Glomerular visceral epithelial cell (primary cell): Measurements from ENCODE around the gene LDLRAP1.
"Not testable (repeated sequence)": the region's sequence is repeated elsewhere in the genome, so short reads cannot be mapped to it uniquely, and the experiment has no call there.

Experiments used
- DNase-seq: peaks from one replicate; pipeline ENCODE4 v3.0.0-alpha.2; 2016; ENCODE audit errors: extremely low spot score

LDLRAP1 gene

DNA sequence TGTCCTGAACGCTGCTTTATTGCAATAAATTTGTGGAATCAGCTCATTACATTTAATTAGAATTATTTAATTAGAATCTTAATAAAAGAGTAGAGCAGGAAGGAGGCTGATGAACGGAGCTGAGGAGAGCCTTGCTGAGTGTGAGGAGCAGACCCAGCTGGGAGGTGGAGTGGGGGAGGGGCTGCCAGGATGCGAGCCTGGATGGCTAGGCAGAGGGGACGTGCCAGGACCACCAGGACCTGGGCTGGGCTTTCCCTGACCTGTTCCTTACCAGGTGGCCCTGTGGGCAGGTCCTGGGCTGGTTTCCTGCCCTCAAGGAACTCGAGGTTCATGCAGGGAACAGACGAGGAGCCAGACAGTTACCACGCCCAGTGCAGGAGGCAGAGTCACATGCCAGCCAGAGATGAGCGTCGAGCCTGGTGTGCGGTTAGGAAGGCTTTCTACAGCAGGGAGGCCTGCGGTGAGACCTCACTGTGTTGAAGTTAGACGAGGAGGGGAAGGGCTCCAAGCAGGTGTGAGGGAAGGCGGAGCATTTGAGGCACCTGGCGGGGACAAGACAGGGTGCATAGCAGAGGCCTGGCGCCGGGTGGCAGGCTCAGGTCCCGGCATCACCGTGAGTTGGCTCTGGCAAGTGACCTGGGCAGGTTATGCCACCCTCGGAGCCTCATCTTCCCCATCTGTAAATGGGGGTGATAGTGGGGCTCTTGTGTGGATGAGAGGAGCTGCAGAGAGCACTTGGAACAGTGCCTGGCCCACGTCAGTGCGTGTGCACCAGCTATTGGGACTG is 33.9 kb downstream of the LDLRAP1 start:
- DNase-seq: no peak

DNA sequence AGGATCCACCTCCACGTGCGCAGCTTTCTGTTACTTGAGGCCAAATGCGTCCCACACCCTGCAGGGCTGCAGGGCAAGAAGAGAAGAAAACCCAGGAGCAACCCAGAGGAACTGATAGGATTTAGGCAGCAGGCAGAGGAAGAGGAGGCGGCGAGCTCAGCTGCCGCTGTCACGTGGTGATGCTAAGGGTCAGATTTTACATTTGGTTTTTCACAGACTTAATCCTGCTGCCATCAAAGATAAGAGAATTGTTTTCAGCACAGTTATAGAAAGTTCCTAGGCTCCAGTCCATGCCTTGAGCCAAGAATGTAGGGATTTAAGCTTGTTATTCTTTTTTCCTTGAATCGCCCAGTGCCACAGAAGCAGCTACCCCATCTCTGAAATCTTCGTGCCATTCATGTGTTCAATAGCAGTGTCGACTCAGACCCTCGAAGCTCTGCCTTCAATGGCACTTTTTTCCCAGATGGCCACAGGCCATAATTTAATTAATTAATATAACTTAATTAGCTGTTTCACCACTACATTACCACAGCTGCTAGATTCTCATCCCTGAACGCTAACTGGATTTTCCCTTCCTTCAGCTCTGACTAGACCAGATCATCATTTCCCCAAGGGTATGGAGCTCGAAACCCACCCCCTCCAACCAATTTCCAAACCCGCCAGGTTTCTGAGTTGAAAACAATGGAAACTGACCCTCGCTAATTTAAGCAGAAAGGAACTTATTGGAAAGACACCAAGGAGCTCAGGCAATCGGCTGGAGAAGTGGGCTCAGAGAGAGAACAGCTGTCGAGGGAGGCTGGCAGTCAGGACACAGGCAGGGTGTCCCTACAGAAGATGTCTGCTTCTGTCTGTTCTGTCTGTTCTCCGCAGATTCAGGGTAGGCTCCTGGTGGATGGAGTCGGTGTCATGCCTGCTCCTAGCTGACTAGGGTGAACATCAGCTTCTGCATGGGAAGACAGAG is 36.2 kb downstream of the LDLRAP1 start:
- no peak for DNase-seq

DNA sequence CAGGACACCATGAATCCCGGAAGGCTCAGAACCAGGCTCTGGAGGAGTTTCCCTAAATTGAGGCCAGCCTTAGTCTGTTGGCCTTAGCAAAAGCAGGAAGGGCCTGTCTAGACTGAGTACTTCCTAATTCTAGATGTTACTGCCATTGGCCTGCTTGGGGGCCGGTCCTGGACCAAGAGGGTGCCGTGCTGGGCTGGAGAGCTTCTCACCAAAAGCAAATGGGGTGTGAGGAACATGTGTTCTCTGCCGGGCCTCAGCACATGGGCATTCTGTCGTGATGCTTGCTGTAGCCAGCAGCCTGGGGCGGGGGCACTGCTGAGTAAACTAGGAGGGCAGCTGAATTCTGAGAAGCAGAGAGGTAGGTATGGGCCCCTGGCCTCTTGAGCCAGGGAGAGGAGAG is 37.5 kb downstream of the LDLRAP1 start:
- DNase-seq: no peak

DNA sequence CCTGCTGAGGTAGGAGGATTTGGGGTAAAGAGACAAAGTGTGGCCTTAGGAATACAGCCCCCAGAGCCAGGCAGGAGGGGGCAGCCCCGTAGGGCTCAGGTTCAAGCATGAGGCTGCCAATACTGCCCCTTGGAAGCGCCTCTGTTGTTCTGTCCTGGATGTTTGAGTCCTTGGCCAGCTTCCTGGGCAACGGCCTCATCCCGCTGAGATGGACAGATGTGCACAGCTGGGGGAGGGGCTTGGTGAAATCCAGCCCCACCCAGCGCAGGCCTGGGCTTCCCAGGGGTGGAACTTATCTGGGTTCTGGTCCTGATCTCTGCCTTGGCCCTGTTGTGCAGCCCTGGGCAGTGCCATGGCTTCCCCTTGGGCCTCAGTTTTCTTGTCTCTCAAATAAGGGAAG is 38.4 kb downstream of the LDLRAP1 start:
- DNase-seq: no peak

DNA sequence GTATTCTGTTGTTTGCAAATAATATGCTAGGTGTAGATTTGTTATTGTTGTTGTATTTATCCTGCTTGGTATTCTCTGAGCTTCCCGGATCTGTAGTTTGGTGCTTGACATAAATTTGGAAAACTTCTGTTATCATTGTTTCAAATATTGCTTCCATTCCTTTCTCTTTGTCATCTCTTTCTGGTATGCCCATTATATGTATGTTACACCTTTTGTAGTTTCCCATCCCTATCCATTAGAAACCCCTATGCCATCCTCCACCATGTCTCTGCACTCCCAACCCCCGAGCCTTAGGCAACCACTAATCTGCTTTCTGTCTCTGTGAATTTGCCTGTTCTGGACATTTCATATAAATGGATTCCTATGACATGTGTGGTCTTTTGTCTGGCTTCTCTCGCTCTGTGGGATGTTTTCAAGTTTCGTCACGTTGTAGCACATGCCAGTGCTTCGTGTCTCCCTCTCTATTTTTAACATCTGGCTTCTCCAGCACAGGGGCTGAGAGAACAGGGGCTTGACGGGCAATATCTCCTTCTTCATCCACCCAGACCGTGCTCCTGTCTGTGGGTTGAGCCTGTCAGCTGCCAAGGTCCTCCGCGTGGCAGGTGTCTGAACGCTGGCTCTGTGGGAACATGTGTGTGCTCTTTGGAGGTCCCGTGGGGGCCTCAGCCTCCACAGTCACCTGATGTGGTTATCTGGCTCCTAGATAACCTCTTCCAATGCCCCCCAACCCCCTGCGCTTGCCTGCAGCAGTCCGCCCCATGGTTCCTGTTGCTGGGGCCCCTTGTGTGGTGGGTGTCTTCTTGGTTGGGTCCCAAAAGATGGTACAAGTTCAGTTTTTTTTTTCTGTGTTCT is 40.3 kb downstream of the LDLRAP1 start:
- no peak for DNase-seq

DNA sequence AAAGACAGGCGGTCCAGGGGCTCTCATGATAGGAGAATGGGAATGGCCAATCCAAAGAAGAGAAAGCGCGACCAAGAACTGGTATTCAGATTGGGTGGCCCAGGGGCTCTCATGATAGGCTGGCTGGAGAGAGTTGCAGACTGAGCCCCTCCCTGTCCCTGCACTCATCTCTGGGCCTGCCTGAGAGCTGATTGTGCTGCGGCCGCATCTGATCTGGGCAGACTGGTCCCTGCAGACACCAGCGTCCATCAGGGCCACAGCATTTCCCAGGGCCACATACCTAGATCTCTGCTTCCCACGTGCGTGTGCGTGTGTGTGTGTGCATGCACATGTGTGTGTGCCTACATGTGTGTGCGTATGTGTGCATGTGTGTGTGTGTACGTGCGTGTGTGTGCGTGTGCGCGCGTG is 42.8 kb downstream of the LDLRAP1 start:
- no peak for DNase-seq

DNA sequence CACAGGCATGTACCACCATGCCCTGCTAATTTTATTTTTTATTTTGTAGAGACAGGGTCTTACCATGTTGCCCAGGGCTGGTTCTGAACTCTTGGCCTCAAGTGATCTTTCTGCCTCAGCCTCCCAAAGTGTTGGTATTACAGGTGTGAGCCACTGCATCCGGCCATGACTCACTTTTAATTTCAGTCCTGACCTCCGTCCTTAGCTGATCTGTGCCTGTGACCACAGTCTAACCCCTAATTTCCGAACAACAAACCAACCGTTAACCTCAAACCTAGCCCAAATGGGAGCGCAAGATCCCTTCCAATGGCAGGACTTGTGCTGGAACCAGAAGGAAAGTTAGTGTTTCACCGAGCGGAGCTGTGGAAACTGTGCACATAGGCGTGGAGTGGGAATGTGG is 43.9 kb downstream of the LDLRAP1 start:
- DNase-seq: no peak

DNA sequence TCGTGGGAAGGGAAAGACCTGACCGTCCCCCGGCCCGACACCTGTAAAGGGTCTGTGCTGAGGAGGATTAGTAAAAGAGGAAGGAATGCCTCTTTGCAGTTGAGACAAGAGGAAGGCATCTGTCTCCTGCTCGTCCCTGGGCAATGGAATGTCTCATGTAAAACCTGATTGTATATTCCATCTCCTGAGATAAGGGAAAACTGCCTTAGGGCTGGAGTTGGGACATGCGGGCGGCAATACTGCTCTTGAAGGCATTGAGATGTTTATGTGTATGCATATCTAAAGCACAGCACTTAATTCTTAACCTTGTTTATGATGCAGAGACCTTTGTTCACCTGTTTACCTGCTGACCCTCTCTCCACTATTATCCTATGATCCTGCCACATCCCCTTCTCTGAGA is 44.8 kb downstream of the LDLRAP1 start:
- not testable (repeated sequence) for DNase-seq

DNA sequence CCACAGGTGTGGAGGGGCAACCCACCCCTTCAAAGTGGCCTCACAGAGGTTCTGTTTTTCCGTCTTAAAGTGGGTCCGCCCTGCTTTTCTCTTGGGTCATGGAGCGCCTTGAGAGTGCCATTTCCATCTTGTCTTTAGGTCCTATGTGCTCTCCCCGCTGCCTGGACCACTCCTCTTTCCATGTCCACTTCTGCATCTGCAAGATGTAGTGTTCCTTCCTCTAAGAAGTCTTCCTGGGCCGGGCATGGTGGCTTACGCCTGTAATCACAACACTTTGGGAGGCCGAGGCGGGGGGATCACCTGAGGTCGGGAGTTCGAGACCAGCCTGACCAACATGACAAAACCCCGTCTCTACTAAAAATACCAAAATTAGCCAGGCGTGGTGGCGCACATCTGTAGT is 45.4 kb downstream of the LDLRAP1 start:
- DNase-seq: not testable (repeated sequence)

DNA sequence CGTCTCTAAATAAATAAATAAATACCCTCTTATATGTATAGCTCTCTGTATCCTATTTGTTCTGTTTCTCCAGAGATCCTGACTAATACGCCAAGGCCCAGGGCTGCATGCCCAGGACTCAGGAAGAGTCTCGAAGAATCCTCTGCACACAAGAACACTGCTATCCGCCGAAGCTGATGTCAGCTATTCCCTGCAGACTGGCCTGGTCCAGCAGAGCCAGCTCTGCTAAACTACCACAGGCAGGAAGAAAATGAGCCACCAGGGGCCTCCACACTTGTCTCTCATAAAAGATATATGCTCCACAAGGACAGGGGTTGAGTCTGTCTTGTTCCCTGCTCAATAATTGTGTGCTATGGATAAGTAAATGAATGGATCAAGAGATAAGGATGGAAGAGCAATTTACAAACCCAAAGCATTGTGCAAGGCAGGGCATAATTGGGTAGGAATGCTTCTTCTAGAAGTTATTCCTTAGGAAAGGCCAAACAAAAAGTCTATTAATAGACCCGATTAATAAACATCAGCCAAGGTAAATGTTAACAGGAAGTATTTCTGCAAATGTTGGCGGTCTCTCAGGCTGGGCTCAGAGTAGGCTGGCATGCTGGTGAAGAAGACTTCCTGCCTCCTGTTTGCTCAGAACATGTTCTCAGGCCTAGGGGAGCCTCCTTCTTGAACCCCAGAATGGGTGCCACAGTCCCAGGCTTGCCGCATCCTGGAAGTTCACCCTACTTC is 46.9 kb downstream of the LDLRAP1 start:
- DNase-seq: no peak

DNA sequence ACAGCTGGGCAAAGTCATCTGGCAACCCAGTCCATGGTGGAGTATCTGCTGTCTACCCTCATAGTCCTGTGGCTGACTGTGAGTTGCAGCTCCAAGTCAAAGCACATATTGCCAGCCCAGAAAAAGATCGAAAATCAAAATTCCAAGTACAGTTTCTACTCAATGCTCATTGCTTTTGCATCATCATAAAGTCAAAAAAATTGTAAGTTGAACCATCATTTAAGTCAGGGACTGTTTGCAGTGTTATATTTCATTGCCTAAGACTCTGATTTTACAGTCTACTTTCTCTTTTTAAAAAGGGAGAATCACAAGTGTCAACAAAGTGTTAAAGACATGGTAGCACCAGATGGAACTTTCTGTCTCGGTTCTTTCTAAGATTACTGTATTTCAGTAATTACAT is 50.5 kb downstream of the LDLRAP1 start:
- DNase-seq: no peak

DNA sequence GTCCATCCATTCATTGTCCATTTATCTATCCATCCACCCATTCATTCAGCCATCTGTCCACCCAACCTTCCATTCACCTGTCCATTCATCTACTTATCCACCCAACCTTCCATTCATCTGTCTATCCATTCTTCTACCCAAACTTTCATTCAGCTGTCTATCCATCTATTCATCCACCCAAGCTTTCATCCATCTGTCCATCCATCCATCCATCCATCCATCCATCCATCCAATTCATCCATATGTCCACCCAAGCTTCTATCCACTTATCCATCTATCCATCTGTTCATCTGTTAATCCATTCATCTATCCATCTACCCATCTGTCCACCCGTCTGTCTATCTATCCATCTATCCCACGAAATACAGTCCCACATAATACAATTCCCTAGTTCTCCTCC is 51.6 kb downstream of the LDLRAP1 start:
- no peak for DNase-seq

DNA sequence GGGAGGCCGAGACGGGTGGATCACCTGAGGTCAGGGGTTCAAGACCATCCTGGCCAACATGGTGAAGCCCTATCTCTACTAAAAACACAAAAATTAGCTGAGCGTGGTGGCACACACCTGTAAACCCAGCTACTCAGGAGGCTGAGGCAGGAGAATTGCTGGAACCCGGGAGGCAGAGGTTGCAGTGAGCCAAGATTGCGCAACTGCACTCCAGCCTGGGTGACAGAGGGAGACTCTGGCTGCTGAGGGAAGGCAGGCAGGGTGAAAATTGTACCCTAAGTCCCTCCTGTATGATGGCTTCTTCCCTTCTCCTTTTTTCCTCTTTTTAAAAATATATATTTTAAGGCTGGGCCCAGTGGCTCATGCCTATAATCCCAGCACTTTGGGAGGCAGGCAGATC is 53.2 kb downstream of the LDLRAP1 start:
- not testable (repeated sequence) for DNase-seq

DNA sequence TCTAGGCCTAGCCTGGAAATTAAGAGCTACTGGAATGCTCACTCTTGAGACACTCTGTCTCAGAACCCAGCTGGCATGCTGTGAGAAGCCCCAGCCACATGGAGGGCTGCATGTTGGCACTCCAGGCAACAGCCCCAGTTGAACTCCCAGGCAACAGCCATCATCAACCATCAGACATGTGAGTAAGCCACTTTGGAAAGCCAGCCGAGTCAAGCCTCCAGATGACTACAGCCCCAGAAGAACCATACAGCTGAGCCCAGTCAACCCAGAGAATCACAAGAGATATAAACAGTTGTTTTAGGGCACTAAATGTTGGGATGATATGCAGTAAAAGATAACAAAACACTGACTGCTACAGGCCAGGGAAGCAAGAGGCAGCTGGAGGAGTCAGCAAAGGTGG is 55.5 kb downstream of the LDLRAP1 start:
- DNase-seq: no peak

DNA sequence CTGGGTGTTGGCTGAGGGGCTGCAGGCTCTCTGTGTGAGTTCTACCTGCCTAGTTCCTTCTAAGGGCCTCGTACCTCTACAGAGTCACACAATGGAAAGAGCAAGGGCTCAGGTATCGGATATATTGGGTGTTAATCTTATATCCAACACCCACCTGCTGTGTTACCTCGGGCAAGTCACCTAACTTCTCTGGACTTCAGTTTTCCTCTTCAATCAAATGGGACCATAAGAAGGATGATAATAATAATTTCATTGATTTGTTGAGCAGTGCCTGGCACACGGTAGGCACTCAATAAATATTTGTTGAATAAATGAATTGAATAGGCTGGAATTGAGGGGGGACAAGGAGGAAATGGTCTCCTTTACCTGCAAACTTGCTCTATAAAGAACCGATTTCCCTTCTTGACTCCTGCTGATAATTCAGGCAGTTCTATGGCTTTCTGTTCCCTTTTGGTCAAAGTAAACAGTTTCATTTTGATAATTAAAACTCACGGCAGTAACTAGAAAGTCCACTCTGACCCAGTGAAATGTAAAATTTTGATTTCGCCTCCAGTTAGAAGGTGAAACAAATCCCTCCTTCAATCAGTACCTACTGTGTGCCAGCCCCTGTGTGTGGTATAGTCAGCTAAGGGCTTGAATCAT is 56.7 kb downstream of the LDLRAP1 start:
- DNase-seq: no peak

DNA sequence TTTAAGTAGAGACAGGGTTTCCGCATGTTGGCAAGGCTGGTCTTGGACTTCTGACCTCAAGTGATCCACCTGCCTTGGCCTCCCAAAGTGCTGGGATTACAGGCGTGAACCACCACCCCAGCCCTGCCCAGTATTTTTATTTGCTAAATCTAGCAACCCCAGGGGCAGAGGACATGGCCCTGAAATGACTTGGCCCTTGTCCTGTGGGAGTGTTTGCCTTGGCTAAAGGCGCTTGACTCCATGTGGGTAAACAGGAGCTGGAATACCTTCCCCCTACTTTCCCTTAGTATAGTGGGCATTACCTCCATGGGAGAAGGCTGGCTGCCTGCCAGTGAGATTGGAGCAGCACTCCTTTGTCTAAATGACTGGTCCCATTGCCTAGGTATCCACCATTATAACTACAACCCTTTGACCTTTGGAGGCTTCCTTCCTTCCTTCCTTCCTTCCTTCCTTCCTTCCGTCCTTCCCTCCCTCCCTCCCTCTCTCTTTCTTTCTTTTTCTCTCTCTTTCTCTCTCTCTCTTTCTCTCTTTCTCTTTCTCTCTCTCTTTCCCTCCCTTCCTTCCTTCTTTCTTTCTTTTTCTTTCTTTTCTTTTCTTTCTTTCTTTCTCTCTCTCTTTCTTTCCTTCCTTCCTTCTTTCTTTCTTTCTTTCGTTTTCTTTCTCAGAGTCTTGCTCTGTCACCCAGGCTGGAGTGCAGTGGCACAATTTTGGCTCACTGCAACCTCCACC is 57.7 kb downstream of the LDLRAP1 start:
- not testable (repeated sequence) for DNase-seq

DNA sequence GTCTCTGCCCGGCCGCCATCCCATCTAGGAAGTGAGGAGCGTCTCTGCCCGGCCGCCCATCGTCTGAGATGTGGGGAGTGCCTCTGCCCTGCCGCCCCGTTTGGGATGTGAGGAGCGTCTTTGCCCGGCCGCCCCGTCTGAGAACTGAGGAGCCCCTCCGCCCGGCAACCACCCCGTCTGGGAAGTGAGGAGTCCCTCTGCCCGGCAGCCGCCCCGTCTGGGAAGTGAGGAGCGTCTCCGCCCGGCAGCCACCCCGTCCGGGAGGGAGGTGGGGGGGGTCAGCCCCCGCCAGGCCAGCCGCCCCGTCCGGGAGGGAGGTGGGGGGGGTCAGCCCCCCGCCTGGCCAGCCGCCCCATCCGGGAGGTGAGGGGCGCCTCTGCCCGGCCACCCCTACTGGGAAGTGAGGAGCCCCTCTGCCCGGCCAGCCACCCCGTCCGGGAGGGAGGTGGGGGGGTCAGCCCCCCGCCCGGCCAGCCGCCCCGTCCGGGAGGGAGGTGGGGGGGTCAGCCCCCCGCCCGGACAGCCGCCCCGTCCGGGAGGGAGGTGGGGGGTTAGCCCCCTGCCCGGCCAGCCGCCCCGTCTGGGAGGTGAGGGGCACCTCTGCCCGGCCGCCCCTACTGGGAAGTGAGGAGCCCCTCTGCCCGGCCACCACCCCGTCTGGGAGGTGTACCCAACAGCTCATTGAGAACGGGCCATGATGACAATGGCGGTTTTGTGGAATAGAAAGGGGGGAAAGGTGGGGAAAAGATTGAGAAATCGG is 60.6 kb downstream of the LDLRAP1 start:
- DNase-seq: not testable (repeated sequence)

DNA sequence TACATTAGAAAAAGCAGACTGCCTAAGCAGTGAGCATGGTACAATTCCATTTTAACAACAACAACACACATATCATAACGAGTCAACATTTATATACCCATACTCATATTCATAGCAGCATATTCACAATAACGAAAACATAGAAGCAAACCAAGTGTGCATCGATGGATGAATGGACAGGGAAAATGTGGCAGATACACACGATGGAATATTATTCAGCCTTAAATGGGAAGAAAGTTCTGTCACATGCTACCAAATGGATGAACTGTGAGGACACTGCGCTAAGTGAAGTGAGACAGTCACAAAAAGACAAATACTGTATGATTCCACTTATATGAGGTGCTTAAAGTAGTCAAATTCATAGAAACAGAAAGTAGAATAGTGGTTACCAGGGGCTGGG is 63.7 kb downstream of the LDLRAP1 start:
- no peak for DNase-seq

DNA sequence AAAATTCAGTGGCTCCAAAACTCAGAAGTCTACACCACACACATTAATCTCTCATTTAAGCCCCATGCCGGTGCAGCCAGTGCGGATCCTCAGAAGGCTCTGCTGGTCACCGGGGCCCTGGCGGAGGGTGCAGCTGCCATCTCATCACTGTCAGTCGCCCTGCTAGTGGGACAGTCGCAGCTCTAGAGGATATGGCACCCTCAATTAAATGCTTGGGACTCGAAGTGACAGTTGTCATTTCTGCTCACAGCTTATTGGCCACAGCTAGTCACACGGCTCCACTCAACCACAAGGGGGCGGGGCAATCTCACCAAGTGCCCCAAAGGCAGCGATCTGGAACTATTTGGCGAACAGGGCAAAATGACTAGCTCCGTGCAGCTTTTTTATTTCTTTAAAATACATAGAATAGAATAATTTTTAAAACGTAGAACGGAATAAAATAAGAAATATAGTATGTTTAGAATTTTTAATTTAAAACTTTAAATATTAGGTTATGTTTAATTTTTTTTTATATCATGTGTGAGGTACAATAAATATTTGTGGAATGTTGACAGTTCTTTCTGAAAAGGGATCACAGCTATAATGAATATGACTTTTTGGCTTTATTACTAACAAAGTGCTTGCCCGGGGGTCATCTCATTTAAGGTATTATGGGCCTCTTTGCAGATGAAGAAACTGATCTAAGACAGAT is 65.2 kb downstream of the LDLRAP1 start:
- peak; percentile 69 for DNase-seq
